MM.1S (cell line): Measurements from ENCODE around the gene WDR37.

Experiments used
- CTCF ChIP-seq: fragments of 300-600 bp; sonication (generic); IDR thresholded peaks from 2 replicates; pipeline ENCODE4 v1.5.1; 2016; ENCODE audit warnings: antibody characterized with exemption, low read length, mixed read lengths
- EZH2 ChIP-seq: fragments of 300-600 bp; sonication (generic); optimal IDR thresholded peaks from 2 replicates; pipeline ENCODE3; 2017; ENCODE audit warnings: low read depth, mild to moderate bottlenecking, antibody characterized with exemption, low read length, mixed read lengths

- TF ChIP-seq CTCF (no peak), EZH2 (no peak)
Observed at GRCh38 chr10:1095498-1095897, 39.3 kb downstream of the WDR37 start.
